Esophagus muscularis mucosa (tissue), 4 donors: ENCODE data around the gene CCDC106. TPM values are rescaled to one million over a fixed set of nuclear protein-coding genes. Genes with fewer than 3 reads are reported as not detected.

Source experiments
- DNase-seq: peaks from one replicate; pipeline ENCODE4 v3.0.0-alpha.2; 2017; ENCODE audit errors: extremely low spot score
- H3K27ac ChIP-seq, 4 donors: fragments of 200-600 bp; sonication (generic); replicated peaks in 1 of 4; 1 replicate in 3 of 4; 2 replicates in 1 of 4; pipeline ENCODE4 v1.5.1; 2016 to 2019; ENCODE audit warnings: mild to moderate bottlenecking in 1 of 4
- H3K27me3 ChIP-seq, 4 donors: fragments of 200-600 bp; sonication (generic); one replicate each; pipeline versions ENCODE4 v1.5.1 to v1.6.0; 2016 to 2019
- H3K36me3 ChIP-seq, 4 donors: fragments of 200-600 bp; sonication (generic); one replicate each; pipeline ENCODE4 v1.5.1; 2016 to 2019
- H3K4me1 ChIP-seq, 4 donors: fragments of 200-600 bp; sonication (generic); one replicate each; pipeline ENCODE4 v1.5.1; 2016 to 2019
- H3K4me3 ChIP-seq, 4 donors: fragments of 200-600 bp; sonication (generic); 1 replicate in 2 of 4; 2 replicates in 2 of 4; pipeline ENCODE4 v1.5.1; 2016 to 2019; ENCODE audit warnings: mild to moderate bottlenecking in 4 of 4, moderate library complexity in 1 of 4
- H3K9me3 ChIP-seq, 4 donors: fragments of 200-600 bp; sonication (generic); 1 replicate in 3 of 4; 2 replicates in 1 of 4; pipeline ENCODE4 v1.5.1; 2016 to 2019
- CTCF ChIP-seq, 3 experiments: fragments of 200-600 bp in 2 of 3; fragments of 450-650 bp in 1 of 3; sonication (generic) in 2 of 3; IDR thresholded peaks; one replicate each; pipeline ENCODE4 v1.5.1; 2017 to 2019; ENCODE audit warnings: antibody characterized with exemption in 3 of 3, mild to moderate bottlenecking in 2 of 3, moderate library complexity in 1 of 3
- EP300 ChIP-seq: sonication (generic); formaldehyde crosslinking; IDR thresholded peaks from one replicate; pipeline ENCODE4 v1.6.1; 2017; ENCODE audit warnings: antibody characterized with exemption
- POLR2A ChIP-seq: fragments of 450-650 bp; IDR thresholded peaks from one replicate; pipeline ENCODE4 v1.6.1; 2017; ENCODE audit warnings: antibody characterized with exemption, moderate library complexity, mild to moderate bottlenecking, low read depth
- POLR2AphosphoS5 ChIP-seq, 2 donors: sonication (generic); formaldehyde crosslinking; IDR thresholded peaks; one replicate each; pipeline ENCODE4 v1.6.1; 2017; ENCODE audit warnings: antibody characterized with exemption in 2 of 2
- WGBS: methylation state at CpG from one replicate; pipeline ENCODE4 v1.1.5; 2018; 5-methylcytosine and 5-hydroxymethylcytosine counted together
- intact Hi-C: fragments of 100-400 bp; cut with DNase I; formaldehyde crosslinking; loops from one replicate; pipeline ENCODE4 v1.15.1; 2023
- total RNA-seq, 4 donors: library from RNA; depleted of rRNA; stranded (reverse); fragments of >200 nt; gene quantifications; one replicate each; pipeline versions ENCODE4 v1.1.0 to v1.2.1, GENCODE V29; 2016

CCDC106 gene
- total RNA-seq, 4 donors from 2014 or later, result 9.4 to 22.0 (median 19.2) TPM

GRCh38 chr19:55613930-55614710, 33.9 kb upstream of the CCDC106 start:
- no peak overlapping the region for H3K27ac ChIP-seq
- no peaks in the 10 kb centered on the region for H3K27me3 ChIP-seq
- intact Hi-C loops, result no loop called here
- H3K36me3 ChIP-seq, result peaks cover 26 to 71% (median 57%) of the 10 kb centered on the region in 4 donors
- no peak overlapping the region for H3K4me3 ChIP-seq
- H3K9me3 ChIP-seq, result no peaks in the 10 kb centered on the region
- 92% methylated on average over 43 of the region's 75 CpGs for WGBS
- H3K4me1 ChIP-seq, result peaks cover 15 to 41% (median 33%) of the 10 kb centered on the region in 4 donors
- no peak for TF ChIP-seq POLR2A
- no peak for TF ChIP-seq EP300
- no peak for TF ChIP-seq POLR2AphosphoS5 (IDR thresholded peaks at IDR 0.05)
- no peak for TF ChIP-seq CTCF (IDR thresholded peaks at IDR 0.05)
- no peak for DNase-seq

GRCh38 chr19:55614711-55615542, 33.1 kb upstream of the CCDC106 start:
- Histone ChIP-seq H3K4me3 (no peak overlapping the region), H3K36me3 (peaks cover 26 to 63% (median 49%) of the 10 kb centered on the region in 4 donors), H3K4me1 (peaks cover 15 to 43% (median 41%) of the 10 kb centered on the region in 4 donors), H3K27me3 (no peaks in the 10 kb centered on the region), H3K27ac (no peak overlapping the region), H3K9me3 (no peaks in the 10 kb centered on the region)
- intact Hi-C loops, result no loop called here
- TF ChIP-seq POLR2A (no peak), EP300 (no peak), POLR2AphosphoS5 (IDR thresholded peaks at IDR 0.05) (no peak), CTCF (IDR thresholded peaks at IDR 0.05) (no peak)
- 96% methylated on average over 48 of the region's 98 CpGs for WGBS
- no peak for DNase-seq

GRCh38 chr19:55615543-55616394, 32.2 kb upstream of the CCDC106 start:
- Histone ChIP-seq H3K27me3 (no peaks in the 10 kb centered on the region), H3K9me3 (no peaks in the 10 kb centered on the region), H3K4me3 (no peak overlapping the region), H3K4me1 (peaks cover 11 to 48% (median 41%) of the 10 kb centered on the region in 4 donors), H3K36me3 (peaks cover 26 to 61% (median 48%) of the 10 kb centered on the region in 4 donors), H3K27ac (no peak overlapping the region)
- 97% methylated on average over 38 of the region's 88 CpGs for WGBS
- TF ChIP-seq EP300, result no peak
- no peak for TF ChIP-seq CTCF (IDR thresholded peaks at IDR 0.05)
- no peak for TF ChIP-seq POLR2A
- TF ChIP-seq POLR2AphosphoS5 (IDR thresholded peaks at IDR 0.05), result no peak
- intact Hi-C loops, result no loop called here
- no peak for DNase-seq

- Histone ChIP-seq H3K27me3 (no peaks in the 10 kb centered on the region), H3K4me1 (peaks cover 5 to 41% (median 34%) of the 10 kb centered on the region in 4 donors), H3K36me3 (peaks cover 26 to 67% (median 49%) of the 10 kb centered on the region in 4 donors), H3K9me3 (no peaks in the 10 kb centered on the region), H3K27ac (no peak overlapping the region), H3K4me3 (no peak overlapping the region)
- TF ChIP-seq CTCF (IDR thresholded peaks at IDR 0.05) (no peak), POLR2AphosphoS5 (IDR thresholded peaks at IDR 0.05) (no peak), POLR2A (no peak)
- DNase-seq, result no peak
- 96% methylated on average over 34 of the region's 38 CpGs for WGBS
- intact Hi-C loops, result no loop called here
Observed at GRCh38 chr19:55616395-55616875, 31.6 kb upstream of the CCDC106 start.
